ENCODE measurements around the gene GALNS.

The GALNS gene

GRCh38 chr16:88814144-88814502 lies 42.6 kb downstream of the GALNS start:
- DNase-seq, result no peak

GRCh38 chr16:88813269-88814143 lies 43.2 kb downstream of the GALNS start:
- DNase-seq, result no peak

DNA sequence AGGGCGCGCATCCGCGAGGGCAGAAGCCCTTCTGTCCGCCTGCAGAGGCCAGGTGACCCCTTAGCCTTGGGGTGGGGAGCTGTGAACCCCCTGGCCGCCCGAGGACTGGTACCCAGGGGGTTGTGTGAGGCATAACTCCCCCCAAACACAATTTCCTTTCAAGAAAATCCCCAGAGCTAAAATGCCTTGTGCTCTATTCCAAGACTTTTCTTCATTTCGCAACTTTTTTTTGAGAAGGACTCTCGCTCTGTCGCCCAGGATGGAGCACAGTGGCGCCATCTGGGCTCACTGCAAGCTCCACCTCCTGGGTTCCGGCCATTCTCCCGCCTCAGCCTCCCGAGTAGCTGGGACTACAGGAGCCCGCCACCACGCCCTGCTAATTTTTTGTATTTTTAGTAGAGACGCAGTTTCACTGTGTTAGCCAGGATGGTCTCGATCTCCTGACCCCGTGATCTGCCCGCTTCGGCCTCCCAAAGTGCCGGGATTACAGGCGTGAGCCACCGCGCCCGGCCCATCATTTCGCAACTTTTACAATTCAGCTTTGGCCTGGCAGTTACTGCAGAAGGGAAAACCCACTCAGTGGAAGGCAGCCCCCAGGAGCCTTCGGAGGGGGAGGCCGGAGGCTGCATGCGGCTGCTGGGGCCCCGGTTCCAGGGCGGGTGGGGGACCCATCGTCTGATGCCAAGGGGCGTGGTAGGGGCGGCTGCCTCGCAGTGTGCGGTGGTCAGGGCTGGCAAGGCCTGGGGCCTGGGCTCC lies 44.1 kb downstream of the GALNS start:
- peak; percentile 70 for DNase-seq

GRCh38 chr16:88811769-88812512 lies 44.8 kb downstream of the GALNS start, which contains the start of gene APRT:
Gene APRT, minus strand, starts transcription at chr16:88811928. Its CDS starts 29 bp downstream, at chr16:88811899.
- DNase-seq, result peak; percentile 98

DNA sequence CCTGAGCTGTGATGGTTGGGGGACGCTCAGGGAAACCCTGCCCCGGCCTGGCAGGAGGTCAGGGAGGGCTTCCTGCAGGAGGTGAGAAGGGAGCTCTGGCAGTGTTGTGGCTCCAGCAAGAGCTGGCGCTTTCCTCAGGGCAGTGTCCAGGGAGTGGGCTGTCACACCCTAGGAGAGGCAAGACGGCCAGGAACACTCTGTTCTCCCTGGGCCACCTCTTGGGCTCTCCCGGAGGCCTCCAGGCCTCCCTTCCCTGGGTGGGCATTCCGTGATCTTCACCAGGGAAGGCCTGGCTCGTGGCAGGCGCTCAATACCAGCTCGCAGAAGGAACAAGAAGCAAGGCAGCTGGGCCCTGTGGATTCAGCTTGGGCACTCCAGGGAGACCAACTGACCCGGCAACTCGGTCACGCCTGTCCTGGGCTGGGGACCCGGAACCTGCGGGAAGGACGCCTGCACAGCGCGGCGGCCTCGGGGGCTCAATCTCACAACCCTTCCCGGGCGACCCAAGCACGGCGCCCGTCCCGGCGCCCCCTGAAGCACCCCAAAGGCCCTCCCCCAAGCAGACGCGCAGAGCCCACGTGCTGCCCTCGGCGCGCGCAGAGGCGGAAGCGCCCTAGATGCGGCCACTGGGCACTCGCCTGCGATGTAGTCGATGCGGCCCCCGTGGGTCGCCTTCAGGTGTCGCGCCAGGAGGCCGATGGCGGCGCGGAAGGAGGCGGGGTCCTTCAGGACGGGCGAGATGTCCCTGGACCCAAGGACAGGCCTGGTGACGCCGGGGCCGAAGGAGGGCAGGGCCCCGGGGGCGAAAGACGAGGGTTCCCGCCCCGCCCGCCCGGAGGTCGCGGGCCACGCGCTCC lies 45.6 kb downstream of the GALNS start:
- DNase-seq, result peak; percentile 87

GRCh38 chr16:88810166-88810911 lies 46.4 kb downstream of the GALNS start:
- peak; percentile 71 for DNase-seq

DNA sequence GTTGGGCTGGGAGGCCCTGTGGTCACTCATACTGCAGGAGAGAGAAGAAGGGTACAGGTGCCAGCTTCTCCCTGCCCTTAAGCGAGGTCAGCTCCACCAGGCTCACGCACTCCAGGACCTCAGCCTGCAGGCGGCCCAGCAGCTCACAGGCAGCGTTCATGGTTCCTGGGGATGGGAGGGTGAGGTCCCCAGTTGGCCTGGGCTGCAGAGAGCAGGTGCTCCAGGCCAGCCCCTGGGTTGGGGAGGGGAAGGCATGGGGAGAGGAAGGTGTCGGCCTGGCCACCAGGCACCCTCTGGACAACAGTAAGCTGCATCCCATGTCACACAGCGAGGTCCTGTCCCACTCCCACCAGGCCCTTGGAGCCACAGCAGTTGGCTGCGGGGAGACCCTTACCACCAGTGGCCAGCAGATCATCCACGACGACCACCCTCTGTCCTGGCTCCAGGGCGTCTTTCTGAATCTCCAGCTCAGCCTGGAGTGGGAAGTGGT lies 47.0 kb downstream of the GALNS start:
- DNase-seq, result no peak

DNA sequence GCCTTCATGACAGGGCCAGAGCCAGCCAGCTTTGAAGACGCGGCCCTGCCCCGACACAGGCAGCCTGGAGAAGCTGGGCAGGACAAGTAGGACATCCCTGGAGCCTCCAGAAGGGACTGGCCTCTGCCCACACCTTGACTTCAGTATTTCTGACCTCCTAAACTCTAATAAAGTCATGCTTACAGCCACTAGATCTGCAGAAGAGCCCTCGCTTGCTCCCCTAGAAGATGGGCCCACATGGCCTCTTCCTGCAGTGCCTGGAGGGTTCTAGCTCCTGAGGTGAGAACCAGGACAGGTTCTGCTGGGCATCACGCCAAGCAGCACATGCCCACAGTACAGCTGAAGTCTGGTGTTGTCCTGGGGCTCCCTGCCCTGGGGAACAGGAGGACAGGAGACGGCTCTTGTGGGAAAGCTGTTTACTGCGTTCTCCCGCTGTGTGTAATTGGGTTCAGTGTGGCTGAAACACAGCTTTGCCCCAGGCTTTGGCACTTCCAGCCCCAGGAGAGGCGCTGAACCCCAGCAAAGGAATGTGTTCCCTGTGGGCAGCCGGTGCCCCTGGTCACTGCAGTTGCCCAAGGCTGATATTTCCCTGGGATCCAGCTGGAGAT lies 47.6 kb downstream of the GALNS start:
- DNase-seq, result no peak

GRCh38 chr16:88807626-88808453 lies 48.9 kb downstream of the GALNS start:
- no peak for DNase-seq

DNA sequence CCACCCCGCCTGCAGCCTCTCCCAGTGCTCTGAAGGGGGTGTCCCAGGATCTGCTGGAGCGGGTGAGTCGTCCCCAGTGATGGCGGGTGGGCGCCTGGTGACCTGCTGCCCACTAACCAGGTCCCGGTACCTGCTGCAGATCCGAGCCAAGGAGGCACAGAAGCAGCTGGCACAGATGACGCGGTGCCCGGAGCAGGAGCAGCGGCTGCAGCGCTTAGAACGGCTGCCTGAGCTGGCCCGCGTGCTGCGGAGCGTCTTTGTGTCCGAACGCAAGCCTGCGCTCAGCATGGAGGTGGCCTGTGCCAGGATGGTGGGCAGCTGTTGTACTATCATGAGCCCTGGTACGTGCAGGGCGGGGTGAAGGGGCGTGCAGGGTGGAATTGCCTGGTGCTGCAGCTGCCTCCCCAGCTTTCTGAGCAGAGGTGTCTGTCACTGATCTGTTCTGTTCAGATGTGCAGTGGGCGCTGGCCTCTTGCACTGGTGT lies 49.6 kb downstream of the GALNS start:
- DNase-seq, result no peak

DNA sequence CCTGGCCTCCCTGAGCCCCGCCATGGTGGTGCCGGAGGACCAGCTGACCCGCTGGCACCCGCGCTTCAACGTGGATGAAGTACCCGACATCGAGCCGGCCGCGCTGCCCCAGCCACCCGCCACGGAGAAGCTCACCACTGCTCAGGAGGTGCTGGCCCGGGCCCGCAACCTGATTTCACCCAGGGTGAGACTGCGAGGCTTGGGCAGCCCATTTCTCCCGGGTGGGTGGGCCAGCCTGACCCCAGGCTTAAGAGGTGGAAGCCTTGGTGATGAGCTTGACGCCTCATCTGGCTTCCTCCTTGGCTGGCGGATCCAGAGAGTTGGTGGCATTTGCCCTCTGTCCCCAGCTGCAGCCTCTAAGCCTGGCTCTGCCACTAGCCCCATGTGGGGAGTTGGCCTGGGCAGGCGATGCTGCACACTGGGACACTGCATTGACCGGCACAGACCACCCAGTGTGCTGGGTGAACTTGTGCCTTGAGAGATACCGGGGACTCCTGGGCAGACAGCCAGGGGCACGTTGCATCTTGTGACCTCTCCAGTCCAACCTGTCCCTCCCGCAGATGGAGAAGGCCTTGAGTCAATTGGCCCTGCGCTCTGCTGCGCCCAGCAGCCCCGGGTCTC lies 50.1 kb downstream of the GALNS start:
- no peak for DNase-seq

DNA sequence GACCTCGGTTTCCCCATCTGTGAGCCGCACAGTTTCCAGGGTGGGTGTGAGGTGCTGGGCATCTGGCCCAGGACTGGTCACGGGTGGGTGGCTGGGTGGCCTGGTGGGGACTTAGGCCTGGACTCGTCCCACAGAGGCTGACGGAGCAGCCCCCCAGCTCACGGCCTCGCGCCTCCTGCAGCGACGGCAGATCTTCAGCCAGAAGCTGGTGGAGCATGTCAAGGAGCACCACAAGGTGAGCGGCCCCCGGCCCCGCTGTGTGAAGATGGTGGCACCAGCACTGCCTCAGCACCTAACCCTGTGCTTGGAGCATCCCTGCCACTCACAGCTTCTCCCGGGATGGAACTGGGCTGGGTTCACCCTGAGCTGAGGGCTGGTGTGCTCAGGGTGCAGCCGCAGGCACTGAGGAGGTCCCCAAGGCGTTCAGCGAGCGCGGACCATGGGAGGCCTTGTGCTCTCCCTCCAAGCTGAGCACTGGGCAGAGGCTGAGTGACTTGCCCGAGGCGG lies 50.8 kb downstream of the GALNS start:
- no peak for DNase-seq

- DNase-seq, result no peak
These were observed 51.4 kb downstream of the GALNS start for GRCh38 chr16:88805340-88805715.

DNA sequence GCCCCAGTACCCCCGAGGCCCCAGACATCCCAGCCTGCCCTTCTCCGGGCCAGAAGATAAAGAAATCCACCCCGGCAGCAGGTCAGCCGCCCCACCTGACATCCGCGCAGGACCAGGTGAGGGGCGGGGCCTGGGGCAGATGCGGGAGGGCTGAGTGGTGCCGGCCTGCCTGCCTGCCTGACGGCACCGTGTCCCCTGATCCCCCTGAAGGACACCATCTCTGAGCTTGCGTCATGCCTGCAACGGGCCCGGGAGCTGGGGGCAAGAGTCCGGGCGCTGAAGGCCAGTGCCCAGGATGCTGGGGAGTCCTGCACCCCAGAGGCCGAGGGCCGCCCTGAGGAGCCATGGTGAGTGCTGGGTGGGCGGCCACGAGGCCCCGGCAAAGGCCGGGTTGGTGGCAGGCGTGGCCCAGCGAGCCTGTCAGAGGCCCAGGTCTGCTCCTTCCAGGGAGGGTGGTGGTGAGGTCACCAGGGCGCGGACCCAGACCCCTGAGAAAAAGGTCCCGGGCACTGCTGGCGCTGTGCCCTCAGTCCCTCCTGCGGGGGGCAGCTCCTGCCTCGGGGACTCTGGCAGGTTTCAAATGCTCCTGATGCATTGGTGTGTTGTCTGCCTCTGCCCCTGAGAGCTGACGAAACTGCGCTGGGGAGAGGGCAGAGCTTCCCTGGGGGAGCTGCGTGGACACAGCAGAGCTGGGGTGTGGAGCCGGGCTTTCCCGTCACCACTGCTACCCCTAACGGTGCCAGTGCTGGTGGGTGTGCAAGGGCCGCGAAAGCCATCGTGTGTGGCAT lies 52.0 kb downstream of the GALNS start:
- peak; percentile 77 for DNase-seq

DNA sequence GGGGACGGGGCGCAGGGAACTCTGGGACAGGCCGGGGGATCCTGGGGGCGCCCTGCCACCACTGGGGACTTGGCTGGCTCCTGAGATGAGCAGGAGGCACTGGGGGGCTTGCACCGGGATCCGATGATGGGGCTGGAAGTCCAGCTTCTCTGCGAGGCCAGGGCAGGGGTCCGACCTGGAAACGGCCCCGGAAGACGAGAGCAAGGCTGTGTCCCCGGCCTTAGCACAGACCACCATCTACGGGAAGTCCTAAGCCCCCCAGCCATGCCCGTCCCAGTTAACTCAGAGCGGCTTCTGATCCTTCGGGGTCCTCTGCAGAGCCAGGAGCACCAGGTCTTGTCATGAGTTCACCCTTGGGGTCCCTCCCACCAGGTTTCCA lies 52.6 kb downstream of the GALNS start:
- no peak for DNase-seq

DNA sequence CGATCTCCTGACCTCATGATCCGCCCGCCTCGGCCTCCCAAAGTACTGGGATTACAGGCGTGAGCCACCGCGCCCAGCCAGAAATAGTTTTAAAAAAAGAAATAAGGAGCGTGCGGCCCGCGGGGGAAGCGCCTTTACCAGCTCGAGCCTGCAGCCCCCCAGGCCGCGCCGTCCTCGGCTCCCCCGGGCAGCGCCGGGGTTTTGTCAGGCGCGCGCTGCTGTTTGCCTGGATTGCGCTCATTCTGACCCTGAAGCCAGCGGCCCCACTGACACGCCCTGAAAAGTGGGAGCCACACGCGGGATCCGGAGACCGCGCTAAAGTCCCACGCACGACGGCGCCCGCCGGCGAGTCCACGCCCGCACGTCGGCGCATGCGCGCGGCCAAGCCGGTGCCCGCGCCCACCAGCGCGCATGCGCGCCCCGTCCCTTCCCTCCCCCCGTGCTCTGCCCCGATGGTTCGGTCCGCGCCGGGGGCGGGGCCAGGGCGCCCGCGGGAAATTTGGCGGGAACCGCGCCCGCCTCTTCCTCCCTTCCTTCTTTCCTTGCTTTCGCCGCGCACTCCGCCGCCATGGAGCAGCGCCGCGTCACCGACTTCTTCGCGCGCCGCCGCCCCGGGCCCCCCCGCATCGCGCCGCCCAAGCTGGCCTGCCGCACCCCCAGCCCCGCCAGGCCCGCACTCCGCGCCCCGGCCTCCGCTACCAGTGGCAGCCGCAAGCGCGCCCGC lies 53.3 kb downstream of the GALNS start, which contains the start of gene CDT1:
CDT1 (plus strand) TSS at position 526 of the 724 bp plus-strand sequence; CDS start at position 569, 43 bp downstream.
- DNase-seq, result peak; percentile 95

DNA sequence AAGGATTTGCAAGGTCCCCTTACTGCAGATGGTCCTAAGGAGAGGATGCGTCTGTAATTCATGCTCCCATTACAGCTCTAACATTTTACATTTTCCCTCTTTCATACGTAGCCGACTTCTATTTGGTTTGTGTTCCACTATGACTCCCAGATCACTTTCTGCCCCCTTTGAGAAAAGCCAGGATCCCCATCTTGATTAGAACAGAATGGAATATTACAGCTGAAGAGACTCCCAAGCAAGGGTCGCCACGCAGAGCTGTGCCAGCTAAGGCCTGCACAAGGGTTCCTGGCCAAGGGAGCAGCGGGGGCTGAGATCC lies 56.5 kb downstream of the GALNS start:
- DNase-seq, result no peak

Data from activated effector memory CD4-positive, alpha-beta T cell treated with anti-CD3 and anti-CD28 coated beads, Interleukin-2, amount 50 U/mL, for 16 hours (primary cell).